CD4-positive, alpha-beta T cell treated with Interleukin-17A for 4 hours (primary cell): ENCODE results near the gene KIF26B.

Source experiments
- DNase-seq: peaks from one replicate; pipeline ENCODE4 v3.0.0-alpha.2; 2020; ENCODE audit warnings: mixed read lengths

KIF26B gene

GRCh38 chr1:245211035-245211749 is 56.4 kb downstream of the KIF26B start:
- DNase-seq: no peak

- no peak for DNase-seq
These were observed 57.0 kb downstream of the KIF26B start for GRCh38 chr1:245211761-245212160.

DNA sequence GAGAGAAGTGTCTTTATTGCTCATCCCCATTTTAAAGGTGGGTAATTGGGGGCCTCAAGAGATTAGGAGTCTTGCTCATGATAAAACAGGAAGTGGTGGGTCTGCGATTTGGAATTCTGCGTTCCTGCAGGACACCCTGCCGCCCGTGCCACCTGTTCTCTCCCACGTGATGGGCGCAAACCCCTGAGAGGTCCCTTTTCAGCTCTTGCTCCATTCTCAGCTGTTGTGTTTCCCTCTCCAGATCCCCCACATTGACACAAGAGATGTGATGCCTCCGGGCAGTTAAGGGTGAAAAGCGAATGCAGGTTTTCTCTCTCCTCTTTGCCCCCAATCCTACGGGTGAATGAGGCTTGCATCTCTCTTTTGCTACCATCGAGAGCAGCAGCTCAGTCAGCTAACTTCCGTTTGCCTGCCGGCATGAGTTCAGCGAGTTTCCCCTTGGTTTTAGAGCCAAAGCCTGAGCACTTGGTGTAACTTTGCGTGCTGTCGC is 57.5 kb downstream of the KIF26B start:
- no peak for DNase-seq

- no peak for DNase-seq
These were observed 58.5 kb downstream of the KIF26B start for GRCh38 chr1:245213066-245213831.

GRCh38 chr1:245215071-245215470 is 60.3 kb downstream of the KIF26B start:
- no peak for DNase-seq

DNA sequence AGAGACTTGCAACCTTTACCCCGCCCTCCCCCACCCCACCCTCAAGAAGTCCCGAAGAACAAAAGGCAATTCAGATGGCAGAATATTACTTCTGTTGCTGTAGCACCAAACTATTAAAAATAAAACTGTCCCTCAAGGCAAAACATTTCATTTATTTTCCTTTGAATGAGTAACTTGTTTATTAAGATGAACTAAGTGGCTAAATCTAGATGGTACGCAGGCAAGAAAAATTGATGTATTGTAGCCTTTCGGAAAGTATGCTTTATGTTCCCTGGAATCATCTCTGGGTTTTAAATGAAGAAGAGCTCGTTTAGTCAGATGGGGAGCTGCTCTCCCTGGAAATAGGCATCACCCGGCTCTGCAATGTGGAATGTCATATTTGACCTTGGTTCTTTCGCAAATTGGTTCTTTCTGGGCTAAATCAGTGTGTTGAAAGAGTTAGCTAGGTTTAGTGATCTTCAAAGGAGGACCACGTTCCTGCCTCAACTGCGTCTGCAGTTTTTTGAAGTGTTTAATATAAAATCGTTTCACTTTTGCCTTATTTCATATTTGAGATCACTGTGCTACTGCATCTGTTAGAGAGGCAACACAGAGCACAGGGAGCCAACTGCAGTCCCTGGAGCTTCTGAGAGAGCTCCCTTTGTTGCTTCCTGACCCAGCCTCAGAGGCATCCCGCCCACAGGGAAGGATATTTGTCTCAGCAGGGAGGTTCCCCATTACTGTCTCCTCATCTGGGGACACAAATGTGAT is 61.8 kb downstream of the KIF26B start:
- no peak for DNase-seq

GRCh38 chr1:245217853-245218608 is 63.2 kb downstream of the KIF26B start:
- DNase-seq: no peak

DNA sequence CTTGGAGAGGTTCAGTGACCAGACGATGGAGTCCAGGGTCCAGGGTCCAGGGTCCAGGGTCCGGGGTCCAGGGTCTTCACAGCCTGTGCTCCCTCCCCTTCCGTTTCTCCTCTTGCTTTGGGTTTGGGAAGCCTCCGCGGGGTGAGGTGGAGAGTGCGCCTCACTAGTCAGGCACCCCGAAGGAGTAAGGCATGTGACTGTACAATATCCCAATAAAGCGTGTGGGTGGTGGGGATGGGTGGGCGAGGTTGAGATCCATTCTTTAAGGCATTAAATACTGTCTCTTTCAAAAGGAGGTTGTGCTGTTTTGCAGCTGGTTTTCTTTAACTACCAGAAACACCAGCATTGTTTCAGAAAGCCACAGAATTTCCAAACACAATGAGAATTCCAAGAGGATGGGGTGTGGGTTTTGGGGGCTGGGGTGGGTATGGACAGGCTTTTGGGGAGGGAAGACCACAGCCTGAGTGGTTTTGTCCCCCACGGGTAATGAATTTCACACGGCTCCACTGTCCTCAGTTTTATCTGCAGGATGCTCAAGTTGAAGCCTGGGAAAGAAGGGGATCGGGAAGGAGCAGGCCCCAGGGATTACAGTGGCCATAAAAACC is 65.7 kb downstream of the KIF26B start:
- no peak for DNase-seq

DNA sequence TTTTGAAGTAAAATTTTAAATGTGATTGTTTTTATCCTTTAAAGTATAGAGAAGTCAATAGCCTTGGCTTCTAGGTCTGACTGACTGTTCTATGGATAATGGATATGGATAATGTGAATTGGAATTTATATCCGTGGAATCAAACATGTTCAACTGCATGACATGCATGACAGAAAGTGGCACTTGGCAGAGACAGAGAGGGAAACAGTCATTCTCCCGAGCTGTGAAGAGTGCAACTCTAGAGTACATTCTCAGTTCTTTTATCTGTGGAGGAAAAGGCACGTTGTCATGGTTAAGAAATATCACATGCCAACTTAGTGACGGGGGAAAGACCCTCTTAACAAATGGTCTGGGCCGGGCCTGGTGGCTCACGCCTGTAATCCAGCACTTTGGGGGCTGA is 67.0 kb downstream of the KIF26B start:
- no peak for DNase-seq

GRCh38 chr1:245222931-245223595 is 68.3 kb downstream of the KIF26B start:
- no peak for DNase-seq

DNA sequence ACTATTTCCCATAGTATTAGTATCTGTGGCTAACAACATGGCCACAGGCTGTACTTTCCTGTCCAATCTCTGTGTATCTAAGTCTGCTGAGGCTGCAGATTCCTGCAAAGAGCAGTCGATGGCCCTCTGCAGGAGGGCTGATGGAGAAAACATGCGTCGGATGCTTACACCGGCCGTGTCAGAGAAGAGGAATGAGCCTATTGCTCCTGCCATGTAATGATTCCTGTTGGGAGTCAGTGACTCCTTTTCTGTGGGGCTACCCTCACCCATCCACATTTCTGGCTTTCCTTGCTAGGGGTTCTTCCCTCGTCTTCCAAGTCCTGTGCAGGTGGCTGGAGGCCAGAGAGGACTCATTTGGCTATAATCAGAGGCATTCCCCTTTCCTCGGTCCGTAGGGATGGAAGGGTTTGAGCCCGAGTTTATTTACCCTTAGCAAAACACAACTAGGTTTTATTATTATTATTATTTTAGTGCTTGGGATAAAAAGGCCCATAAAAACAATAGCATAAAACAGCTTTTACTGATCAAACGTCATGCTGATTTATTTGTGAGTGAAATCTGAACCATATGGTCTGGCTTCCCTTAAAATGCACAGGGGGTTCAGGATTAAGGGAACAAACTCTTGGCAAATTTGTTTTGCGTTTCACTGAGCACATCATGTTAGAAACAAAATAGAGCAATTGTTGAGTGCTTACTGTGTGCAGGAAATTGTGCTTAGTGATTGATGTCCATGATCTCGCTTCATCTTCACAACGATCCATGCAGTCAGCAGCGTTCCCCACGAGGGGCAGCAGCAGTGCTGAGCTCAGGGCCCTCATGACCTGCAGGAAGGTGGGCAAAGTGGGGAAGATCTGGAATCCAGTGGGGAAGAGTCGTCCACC is 70.8 kb downstream of the KIF26B start:
- DNase-seq: no peak

DNA sequence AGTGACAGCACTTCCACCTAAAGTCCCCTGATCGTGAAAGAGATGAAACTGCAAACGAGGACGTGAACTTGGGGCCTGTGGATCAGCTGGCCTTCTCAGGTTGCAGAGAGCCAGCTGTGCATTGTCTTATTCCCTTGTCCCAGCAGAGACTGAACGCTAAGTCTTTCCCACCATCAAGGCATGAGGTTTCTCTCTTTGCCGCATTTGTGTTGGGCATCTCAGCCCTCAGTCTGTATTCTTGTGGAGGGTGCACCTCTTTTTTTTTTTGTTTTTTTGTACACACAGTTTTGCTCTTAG is 71.4 kb downstream of the KIF26B start:
- no peak for DNase-seq

DNA sequence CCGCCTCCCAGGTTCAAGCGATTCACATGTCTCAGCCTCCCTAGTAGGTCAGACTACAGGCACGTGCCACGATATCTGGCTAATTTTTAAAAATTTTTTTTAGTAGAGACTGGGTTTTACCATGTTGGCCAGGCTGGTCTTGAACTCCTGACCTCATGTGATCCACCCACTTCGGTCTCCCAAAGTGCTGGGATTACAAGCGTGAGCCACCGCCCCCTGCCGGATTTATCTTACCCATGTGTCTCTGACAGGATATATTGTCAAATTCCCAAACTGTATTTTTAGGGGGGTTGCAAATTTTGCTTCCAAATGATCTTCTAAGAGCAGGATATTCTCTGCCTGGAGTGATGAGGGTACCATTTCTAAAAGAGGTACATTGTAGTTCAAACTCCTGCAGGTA is 74.3 kb downstream of the KIF26B start:
- no peak for DNase-seq

- DNase-seq: no peak
These were observed 78.1 kb downstream of the KIF26B start for GRCh38 chr1:245232931-245233330.

DNA sequence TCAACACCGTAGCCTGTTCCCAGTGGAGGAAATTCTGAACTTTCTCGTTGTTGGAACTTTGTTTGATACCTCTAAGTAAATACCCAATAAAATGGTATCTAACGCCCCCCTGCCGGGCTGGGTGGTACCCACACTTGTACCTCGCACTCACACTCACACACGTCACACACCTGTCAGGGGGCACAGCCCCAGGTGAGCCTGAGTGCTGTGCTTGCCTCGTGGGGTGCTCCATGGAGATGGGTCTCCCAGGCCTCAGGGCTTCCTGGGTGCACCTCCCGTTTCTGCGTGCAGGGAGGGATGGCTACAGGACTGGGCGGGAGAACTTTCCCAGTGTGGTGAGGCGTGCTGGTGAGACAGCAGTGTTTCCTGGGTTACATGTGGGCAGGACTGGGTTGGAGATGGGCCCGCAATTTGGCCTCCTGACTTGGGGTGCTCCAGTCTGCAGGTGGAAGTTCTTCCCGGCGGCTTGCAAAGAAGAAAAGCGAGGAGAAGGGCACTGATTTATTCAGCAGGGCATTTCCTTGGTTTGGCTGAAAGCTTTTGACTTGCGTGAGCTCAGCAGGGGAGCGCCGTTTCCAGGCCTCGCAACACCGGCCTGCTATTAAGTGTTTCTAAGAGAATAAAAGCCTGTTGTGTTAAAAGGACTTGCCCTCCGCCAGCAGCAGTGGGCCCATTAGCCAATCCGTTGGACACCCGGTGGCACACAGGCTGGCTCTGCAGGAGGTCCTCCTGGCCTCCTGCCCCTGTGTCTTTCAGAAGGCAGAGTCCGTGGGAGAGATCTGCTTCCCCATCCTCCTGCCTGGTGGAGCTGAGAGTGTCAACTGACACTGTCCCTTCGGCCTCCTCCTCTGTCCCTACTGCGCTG is 79.7 kb downstream of the KIF26B start:
- DNase-seq: no peak

GRCh38 chr1:245235156-245235555 is 80.4 kb downstream of the KIF26B start:
- no peak for DNase-seq

GRCh38 chr1:245240648-245241165 is 85.9 kb downstream of the KIF26B start:
- DNase-seq: no peak

DNA sequence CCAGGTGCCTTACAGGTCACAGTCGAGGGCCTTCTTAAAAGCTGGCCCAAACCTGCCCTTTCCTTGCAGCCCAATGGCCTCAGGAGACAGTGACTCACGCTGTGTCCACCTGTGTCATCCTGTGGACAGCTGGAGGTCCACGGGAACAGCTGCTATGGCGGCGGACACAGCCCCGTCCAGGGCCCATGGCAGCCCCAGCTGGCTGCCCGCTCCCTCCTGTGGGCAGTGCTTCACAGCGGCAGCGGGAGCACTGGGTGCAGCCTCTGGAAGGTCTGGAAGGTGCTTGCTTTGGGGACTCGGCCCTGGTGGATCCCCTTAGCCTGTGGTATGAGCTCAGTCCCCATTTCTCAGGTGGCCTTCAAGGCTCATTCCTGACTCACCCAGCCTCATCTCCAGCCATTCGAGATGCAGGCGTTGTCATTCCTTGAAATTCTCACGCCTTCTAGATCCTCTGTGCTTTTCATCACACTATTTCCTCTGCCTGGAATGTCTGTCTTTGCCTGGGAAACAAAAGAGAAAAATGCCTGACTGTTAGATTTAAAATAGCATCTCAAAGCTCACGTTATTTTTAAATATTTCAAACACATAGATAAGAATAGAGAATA is 86.8 kb downstream of the KIF26B start:
- no peak for DNase-seq

DNA sequence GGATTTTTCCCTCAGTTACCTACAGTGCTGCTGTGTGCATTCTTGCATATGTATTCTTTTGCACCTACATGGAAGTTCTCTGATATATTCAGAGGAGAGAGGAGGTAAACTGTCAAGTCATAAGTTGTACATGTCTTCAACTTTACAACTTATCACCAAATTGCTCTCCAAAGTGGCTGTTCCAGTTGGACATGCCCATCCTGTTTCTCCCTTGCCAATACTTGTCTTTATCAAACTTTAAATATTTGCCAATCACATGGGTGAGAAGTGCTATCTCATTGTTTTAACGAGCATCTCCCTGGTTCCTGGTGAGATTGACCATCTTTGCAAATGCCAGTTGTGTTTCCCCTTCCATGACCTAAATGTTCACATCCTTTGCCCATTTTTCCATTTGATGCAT is 88.2 kb downstream of the KIF26B start:
- no peak for DNase-seq
